Stimulated activated CD4-positive, alpha-beta T cell treated with anti-CD3 and anti-CD28 coated beads, Interleukin-15, amount 100 ng/mL, for 24 hours (primary cell): ENCODE results near the gene LARGE2.

Source experiments
- DNase-seq: peaks from one replicate; pipeline ENCODE4 v3.0.0-alpha.2; 2020

LARGE2 gene

DNA sequence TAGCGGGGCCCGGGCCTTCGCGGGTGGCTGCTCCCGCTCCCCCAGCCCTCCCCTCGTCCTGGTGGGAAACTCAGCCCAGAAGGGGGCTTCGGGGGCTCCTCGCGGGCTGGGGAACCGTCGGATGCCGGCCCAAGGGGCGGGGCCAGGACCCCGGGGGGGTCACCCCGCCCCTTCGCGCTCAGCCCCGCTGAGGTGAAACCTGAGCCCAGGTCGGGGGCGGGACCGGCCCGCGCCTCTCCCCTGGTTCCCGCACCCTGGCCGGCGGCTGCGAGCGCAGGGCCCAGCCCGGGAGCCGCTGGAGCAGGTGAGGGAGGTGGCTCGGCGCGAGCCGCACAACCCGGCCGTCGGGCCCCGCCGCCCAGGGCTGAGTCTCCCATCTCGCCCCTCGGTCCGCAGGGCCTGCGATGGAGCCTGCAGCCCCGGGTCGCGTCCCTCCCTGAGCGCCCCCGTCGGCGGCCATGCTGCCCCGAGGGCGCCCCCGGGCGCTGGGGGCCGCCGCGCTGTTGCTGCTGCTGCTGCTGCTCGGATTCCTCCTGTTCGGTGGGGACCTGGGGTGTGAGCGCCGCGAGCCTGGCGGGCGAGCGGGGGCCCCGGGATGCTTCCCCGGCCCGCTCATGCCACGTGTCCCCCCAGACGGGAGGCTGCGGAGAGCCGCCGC lies at the start of gene LARGE2:
LARGE2 (plus strand) TSS at position 232 of the 658 bp plus-strand sequence; CDS start at position 459, 227 bp downstream.
- DNase-seq: no peak

DNA sequence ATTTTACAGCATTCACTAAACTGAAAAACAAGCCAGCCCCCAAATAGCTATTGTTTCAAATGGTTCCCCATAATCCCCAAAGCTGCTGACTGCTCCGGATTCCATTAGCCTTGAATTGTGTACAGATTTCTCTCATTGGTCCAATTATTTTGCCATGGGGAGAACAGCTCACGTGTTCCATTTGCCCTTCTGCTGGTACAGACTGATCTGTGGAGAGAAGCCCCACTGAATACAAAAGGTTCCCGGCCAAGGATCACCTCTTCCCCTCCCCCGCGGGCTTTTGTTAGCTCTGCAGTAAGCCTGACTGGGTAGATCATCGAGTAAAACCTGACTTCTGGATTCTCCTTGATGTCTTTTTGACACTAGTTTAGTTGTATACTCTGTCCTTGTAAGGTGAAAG lies 46.1 kb upstream of the LARGE2 start:
- DNase-seq: no peak

DNA sequence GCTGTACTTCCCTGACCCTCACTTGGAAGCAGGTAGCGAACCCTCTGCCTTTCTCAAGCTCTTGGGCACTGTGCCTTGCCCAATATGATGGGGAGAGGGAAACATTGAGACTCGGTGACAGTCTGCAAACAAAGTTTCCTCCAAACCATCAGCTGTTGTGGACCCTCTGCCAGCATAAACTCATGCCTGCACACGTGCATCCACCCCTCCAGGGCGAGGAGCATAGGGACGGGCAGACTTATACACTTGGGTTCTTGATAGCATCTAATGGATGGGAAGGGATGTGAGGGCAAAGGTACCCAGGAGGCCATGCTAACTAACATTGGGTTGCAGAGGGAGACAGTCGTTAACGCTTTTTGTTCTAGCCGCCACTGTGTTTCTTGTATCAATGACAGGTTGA lies 45.2 kb upstream of the LARGE2 start:
- DNase-seq: no peak

DNA sequence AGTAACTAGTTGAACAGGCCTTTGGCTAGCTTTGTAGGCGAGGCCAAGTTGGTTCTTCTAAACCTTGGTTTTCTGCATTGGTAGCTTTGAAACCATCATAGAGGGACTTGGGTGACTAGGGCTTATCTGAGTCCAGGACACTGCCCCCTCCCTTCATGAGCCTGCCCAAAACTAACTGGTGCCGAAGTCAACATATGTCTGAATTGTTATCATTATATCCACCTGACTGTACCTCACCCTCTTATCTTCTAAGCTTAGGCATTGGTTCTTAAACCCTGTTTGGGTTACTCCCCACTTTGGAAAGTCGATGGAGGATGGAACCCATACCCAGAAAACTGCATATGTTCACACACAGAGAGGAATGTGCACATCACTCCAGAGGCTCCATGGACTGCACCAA lies 44.6 kb upstream of the LARGE2 start:
- DNase-seq: no peak

DNA sequence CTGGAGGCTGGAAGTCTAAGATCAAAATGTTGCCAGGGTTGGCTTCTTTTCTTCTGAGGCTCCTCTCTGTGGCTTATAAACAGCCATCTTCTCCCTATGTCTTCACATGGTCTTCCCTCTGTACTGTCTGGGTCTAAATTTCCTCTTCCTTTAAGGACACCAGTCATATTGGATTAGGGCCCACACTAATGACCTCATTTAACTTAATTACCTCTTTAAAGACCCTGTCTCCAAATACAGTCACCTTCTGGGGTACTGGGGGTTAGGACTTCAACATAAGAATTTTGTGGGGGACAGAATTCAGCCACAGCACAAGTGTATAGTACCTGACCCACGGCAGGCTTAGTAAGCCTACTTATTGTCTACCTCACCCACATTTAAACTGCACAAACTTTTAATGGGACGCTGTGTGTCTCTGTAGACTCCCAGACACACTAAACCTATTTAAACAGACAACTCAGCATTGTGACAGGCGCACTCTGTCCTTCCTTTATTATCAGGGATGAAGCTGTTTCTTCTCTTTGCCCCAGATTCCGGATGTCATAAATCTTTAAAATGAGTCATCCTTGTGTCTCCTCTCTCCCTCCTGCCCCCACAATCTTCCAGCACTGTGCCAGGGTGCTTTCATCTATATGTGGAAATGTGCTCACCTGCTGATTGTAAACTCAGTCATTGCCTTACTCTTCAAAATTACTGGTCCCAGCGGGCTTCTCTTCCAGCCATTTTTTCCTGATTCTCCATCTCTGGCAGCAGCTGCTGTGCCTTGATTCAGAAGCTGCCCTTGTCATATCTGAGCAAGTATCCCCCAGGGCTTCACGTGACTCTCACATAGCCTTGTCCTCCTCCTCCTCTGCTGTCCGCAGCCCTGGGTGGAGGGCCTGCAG lies 42.4 kb upstream of the LARGE2 start:
- no peak for DNase-seq

DNA sequence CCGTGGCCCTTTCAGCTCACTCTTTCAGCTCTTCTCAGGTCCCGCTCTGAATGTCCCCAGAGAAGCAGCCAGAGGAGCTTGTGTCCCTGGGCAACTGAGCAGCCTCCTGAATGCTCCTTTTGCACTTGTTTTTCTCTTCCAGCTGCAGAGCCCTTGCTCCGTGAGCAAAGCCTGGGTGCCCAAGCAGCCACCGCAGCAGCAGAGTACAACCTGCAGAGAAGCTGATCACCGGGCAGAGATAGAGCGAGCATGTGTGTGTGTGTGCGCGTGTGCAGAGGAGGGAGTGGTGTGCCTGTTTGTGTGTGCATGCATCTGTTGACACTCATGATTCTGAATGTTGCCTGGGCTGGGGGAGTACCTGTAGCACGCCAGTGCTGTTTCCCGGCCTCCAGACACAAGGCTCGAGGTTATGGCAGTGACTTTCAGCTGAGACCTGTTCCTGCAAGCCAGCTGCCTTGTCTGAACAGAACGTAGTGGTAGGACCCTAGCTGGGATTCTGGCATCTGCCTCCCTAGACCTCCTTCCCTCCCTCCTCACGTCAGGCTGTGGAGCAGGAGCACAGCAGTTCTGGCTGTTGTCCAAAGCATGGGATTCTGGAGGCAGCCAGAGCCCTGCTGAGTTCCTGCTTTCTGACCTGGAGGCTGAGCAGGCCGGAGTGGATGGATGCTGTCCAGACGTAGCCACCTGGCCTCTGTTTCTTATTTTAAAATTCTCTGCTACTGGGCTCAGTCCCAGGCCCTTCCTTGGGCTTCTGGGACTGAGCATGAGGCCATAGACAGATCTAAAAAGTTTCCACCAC lies 41.5 kb upstream of the LARGE2 start:
- no peak for DNase-seq

DNA sequence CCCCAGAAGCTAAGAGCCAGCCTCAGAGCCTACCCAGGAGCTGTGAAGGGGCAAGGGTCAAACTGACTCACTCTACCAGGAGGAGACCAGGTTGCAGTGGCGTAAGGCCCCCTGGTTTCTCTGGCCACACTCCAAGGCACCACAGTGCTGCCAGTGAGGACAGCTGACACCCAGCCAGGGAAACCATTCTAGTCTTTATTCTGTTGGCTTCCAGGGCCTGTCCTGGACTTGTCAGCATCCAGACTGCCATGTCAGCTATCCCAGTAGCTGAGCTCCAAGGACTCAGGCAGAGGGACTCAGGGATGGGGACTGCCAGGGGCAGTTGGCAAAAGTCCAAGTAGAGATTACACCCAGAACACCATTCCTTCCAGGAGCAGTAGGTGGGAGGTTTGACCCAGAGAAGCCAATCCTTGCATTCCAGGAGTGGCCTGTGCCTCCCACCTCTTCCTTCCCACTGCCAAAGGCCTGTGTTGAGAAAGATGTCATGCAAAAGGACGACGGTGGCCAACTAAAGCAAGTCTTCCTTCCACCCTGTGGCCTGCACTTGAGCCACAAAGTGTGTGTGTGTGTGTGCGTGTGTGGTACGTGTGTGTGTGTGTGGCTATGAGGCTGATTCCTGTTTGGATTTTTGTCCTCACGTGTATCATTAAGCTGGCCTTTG lies 40.6 kb upstream of the LARGE2 start:
- DNase-seq: no peak

DNA sequence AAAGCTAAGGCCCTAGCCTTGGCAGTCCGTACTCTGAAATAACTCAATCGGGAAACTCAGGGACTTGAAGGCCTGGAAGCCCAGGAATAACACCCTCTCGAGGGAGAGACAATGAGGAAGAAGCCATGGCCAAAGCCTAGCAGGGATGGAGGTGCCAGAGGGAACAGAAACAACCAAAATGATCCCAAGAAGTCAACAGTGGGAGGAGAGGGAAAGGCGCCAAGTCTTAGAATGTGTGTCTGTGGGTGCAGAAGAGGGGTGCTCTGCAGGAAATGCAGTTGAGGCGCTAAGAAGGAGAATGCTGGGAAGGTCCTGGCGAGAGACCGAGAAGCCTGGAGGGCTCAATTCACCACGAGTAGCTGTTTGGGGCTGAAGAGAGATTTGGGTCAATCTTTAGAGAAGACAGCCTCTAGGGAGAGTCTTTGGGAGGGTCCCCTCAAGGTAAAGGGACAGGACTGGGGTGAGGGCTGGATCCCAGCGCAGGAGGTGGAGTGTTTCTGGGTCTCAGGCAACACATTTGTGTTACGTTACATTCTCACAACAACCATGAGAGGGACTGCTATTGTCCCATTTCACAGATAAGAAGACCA lies 37.8 kb upstream of the LARGE2 start:
- DNase-seq: no peak

DNA sequence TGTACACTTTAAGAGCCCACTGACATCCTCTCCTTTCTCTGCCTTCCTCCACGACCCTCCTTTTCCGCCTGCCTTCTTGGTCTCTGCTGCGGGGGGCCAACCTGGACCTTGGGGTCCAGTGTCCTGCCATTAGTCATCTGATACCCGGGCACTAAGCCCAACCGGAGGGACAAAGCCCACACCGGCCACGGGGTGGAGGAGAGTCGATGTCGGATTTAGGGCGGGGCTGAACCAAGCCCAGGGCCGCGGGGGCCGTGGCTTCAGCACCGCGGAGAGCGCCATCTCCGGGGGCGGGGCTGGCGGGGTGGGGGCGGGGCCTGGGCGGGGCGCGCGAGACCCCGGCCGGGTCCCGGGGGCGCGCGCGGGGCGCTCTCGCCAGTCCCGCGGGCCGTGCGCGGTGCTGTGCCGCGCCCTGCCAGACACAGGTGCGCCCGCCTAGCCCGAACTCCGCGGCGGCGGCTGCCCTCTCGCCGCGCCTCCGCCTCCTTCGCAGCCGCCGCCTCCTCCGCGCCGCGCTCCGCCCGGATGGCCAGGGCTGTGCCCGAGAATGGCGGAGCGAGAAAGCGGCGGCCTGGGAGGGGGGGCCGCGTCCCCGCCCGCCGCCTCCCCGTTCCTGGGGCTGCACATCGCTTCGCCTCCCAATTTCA lies 37.1 kb upstream of the LARGE2 start, which contains the start of gene MAPK8IP1:
MAPK8IP1 (plus strand) TSS at position 378 of the 647 bp plus-strand sequence; CDS start at position 548, 170 bp downstream.
- peak; percentile 58 for DNase-seq

DNA sequence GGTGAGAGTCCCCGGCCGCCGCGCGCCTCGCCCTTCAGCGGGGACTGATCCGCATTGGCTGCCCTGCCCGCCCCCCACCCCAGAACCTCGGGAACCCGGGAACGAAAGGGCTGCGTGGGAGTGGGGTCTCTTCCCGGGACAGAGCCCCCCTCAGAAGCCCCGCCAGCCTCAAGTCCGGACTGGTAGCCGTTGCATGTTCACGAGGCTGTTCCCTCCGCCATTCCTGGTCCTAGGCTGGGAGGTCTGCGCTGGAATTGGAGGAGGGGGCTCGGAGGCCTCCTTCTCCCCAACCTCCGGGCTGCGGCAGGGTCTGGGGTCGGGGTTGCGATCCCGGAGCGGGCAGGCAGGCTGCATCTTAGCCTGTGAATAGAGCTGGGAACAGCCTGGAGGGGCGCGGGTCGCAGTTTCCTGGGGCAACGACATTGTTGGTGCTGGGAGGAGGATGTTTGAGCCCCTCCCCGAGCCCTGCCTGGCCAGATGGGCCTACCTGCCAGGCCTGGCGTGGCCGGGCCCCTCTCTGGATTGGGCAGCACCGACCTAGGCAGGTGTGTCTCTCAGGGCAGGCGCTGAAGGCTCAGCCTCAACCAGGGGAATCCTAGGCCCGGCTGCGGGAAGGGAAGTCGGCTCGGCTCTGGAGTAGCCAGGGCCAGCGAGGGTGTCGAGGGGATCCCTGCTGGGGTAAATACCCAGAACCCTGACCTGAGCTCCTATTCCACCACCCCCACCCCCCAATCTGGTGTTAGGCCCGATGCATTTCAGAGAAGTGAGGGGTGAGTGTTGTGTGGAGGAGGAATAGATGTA lies 36.3 kb upstream of the LARGE2 start:
- no peak for DNase-seq

DNA sequence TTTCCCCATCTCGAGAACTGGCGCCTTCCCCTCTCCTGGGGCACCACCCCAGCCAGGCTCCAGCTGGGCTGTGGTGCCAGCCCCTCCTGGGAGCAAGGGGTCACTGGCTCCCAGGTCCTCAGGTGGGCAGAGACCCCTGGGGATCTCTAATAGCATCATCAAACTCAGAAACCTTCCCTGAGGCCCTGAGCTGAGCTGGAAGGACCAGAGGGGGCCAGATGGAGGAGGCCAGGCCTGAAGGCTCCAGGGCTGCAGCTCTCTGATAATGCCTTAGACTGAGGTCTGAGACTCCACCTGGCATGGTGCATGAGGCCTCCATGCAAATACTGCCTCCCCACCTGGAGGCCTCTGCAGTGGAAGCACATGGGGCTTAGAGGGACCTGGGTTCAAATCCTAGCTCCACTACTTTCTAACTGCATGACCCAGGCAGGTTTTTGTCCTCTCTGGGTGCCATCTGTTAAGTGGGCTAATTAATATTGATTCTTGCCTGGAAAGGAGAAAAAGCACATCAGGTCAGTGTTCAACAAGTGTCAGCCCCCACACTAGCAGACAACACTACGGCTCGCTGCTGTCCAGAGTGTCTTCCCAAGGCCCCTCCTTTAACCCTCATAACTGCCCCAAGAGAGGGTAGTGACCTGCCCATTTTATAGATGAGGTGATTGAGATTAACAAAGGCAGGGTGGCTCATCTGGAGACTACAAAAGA lies 35.5 kb upstream of the LARGE2 start:
- no peak for DNase-seq

DNA sequence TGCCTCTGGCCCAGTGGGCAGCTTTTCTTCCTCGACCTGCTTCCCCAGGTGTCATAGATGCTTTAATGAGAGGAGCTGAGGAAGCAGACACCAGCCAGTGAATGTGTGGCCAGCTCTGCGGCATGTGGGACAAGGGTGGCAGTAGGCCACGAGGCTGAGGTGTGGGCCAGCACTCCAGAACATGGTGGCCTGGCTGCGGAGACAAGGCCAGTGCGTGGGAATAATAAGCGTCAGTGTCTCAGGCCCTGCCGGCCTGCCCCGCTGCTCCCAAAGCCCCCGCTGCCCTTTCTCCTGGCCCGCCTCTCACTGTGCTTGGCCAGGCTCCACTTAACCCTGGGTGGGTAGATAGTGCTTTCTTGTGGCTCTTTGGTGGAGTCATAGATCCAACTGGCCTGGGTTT lies 34.9 kb upstream of the LARGE2 start:
- DNase-seq: no peak

DNA sequence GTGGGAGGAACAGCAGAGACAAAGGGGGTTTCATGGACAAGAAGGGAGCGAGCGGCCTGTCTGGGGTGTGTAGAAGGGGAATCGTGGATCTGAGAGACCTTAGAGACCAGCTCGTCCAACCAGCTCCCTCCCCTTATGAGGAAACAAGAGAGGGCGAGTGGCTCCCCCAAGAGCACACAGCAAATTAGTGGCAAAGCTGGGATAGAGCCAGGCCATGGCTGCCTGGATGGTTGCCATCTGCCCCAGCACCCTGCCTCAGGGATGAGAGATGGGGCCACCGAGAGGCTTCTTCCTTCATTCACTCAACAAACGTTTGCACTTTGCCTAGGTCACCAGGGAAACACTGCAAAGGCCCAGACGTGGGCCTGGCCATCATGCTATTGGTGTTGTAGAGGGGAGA lies 32.9 kb upstream of the LARGE2 start:
- no peak for DNase-seq

DNA sequence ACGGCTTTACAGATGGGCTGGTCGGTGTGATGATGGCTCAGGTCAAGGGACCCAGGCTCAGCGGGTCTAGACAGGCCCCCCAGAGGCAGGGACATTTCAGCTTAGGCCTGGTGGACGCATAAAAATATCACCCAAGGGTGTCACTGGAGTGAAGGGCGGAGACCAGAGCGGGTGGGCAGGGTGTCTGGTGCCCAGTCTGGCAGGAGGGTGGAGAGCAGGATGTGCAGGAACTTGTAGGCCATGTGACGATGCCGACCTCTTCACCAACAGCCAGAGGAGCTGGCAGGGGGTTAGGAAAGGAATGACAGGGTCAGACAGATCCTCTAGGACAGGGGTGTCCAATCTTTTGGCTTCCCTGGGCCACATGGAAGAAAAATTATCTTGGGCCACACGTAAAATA lies 32.5 kb upstream of the LARGE2 start:
- DNase-seq: no peak

DNA sequence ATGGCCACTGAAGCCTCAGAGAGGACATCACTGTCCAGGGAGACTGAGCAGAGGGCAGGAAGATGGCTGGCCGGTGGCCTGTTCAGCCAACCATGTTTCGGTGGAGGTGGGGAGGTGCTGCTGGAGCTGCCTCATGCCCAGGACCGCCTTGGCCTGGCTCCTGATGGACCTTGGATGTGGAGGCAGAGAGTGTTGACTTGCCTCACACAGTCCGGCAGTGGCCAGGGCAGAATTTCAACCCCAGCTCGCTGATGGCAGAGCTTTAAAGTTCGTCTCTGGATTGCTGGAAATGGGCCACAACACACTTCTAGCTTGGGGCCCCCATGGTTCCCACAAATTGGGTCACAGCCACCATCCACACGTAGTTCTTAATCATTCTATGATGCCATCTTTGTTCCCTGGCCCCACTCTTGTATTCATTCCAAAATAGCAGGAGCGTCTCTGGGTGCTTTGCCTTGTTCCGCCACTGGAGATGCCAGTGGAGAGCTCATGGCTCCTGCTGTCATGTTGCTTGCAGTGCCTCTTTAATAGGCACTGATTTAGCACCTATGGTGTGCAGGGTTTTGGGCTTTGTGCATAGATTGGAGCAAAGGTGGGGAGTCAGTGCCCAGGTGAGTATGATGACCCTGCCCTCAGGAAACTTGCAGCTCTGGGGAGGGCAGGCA lies 31.4 kb upstream of the LARGE2 start:
- DNase-seq: no peak

DNA sequence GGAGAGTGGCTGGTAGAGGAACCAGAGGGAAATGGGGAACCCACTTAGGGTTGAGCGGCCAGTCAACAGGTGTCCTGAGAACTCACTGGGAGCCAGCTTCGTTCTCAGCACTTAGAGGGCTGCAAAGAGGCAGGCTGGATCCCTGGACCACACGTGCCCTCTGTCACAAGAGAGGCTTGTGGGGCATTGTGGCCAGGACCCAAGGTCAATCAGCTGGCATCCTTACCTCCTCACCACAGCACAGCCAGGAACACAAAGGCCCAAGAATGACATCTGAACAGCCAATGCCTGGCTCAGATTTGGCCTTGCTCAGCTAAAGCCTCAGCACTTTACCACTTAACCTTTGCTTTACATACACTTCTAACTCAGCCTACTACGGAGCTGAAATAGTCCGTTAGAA lies 29.6 kb upstream of the LARGE2 start:
- no peak for DNase-seq

DNA sequence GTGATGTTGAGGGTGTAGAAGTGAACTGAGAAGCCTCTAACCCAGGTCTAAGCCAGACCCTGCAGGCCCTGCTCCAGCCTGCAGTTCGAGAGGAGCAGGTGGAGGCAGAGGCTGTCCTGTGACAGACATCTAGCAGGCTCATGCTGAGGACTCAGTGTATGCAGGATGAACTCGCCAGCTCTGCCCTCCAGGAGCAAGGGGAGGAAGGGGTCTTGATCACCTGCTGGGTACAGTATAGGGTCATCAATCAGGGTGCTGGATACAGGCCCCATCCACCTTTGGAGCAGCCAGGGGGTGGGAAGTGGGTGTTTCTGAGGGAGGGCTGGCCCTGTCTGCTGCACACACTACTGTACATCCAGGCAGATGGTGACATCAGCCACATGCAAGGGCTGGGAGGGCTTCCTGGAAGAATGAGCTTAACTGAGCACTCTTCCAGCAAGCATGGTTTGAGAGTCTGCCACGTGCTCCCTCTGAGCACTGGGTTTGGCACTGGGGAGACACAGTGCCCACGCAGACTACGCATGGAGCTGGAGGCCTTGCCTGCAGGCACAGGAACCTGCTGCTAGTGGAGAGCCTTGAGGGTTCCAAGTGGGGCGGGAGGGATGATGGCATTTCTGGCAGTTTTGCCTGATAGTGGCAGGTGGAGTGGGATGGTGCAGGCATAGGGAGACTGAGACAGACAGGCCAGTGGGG lies 27.8 kb upstream of the LARGE2 start:
- no peak for DNase-seq

DNA sequence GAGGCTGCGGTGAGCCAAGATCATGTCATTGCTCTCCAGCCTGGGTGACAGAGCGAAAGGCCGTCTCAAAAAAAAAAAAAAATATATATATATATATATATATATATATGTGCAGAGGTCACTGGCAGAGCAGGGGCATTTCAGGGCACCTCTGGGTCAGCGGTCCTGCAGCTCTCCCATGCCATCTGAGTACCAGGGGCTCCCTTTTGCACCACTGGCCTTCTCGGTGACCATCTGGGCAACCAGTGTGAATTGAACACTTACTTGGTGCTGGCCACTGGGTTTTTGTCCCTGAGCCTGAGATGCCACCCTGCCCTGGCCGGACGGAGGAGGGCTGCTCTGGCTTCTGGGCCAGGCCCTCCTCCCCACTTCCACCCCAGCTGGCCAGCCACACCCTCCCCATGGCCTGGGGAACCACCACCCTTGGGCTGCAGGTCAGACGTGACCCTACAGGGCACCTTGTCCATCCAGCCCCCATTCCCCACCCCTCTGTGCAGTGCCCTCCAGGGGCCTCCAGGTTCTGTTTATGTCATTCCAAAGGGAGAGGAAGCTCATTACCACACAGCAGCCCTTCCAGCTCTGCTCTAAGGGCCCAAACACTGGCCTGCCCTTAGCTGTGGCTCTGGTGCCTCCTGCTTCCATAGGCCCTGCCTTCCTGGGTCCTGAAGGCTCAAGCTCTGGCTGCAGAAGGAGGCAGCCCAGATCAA lies 26.8 kb upstream of the LARGE2 start:
- DNase-seq: no peak
